HepG2 (cell line): Measurements from ENCODE around the gene HOXC11. TPM values are rescaled to one million over a fixed set of nuclear protein-coding genes. Genes with fewer than 3 reads are reported as not detected.

Experiments used
- ATAC-seq: fragments of 200-7000 bp; cut with Tn5 transposase; 3 replicates; pipeline ENCODE4 v1.9.1; 2020; ENCODE audit warnings: mild to moderate bottlenecking, moderate library complexity
- BruUV-seq: library from RNA; stranded (reverse); fragments of 400-500 nt; replicated peaks from 2 replicates; lab custom pipeline; 2021; lab: Mats Ljungman, UMichigan
- CTCF ChIA-PET: fragments of 300-600 bp; formaldehyde crosslinking; extraction: SDS; loops from one replicate; lab custom pipeline; 2021; ENCODE audit warnings: low total read pairs, inconsistent platforms, low intra/inter-chr PET ratio; lab: Yijun Ruan, JAX
- POLR2A ChIA-PET: fragments of 350-600 bp; sonication (Branson Sonifier 250); formaldehyde crosslinking; loops from one replicate; lab custom pipeline; 2020; ENCODE audit warnings: antibody characterized with exemption, inconsistent platforms; lab: Yijun Ruan, JAX
- DNase-seq: peaks from one replicate; pipeline ENCODE4 v3.0.0-alpha.2; 2015; ENCODE audit warnings: low spot score
- FAIRE-seq: peaks from 3 replicates; lab custom pipeline; 2011; peaks lifted over from hg19 to GRCh38; lab: Jason Lieb, UNC
- H2AFZ ChIP-seq: one replicate; pipeline ENCODE4 v1.6.1; 2011; ENCODE audit warnings: low read length, inconsistent platforms
- H3K27ac ChIP-seq: fragments of 300-600 bp; 3 replicates; pipeline ENCODE4 v1.8.0; 2011; ENCODE audit warnings: mixed run types, mild to moderate bottlenecking, mixed read lengths, low read length, inconsistent platforms; ENCODE audit not compliant: insufficient read depth; ENCODE audit errors: extremely low read length
- H3K27me3 ChIP-seq, 2 experiments: fragments of 200-600 bp in 1 of 2; 2 replicates in 1 of 2; 3 replicates in 1 of 2; pipeline versions ENCODE4 v1.6.0 to v1.8.0; 2011; ENCODE audit warnings: low read length in 2 of 2, mild to moderate bottlenecking in 2 of 2, moderate library complexity in 2 of 2, inconsistent platforms in 1 of 2; ENCODE audit not compliant: insufficient read depth in 2 of 2, control insufficient read depth in 1 of 2
- H3K36me3 ChIP-seq, 2 experiments: fragments of 200-600 bp in 1 of 2; replicated peaks in 1 of 2; 2 replicates in 1 of 2; 3 replicates in 1 of 2; pipeline versions ENCODE4 v1.5.1 to v1.8.0; 2011; ENCODE audit warnings: low read length in 2 of 2, inconsistent platforms in 1 of 2; ENCODE audit not compliant: insufficient read depth in 2 of 2, control insufficient read depth in 1 of 2
- H3K4me1 ChIP-seq: 2 replicates; pipeline ENCODE4 v1.5.1; 2012; ENCODE audit warnings: low read length, inconsistent platforms; ENCODE audit not compliant: insufficient read depth
- H3K4me2 ChIP-seq: 2 replicates; pipeline ENCODE4 v1.6.0; 2011; ENCODE audit warnings: low read depth, low read length, inconsistent platforms
- H3K4me3 ChIP-seq, 3 experiments: fragments of 200-600 bp in 1 of 3; sonication (generic), shearing (Covaris generic) in 1 of 3; replicated peaks in 1 of 3; 2 replicates each; pipeline ENCODE4 v1.5.1; 2011 to 2016; ENCODE audit warnings: low read length in 3 of 3, inconsistent platforms in 2 of 3, low read depth in 2 of 3, mild to moderate bottlenecking in 2 of 3, control low read depth in 1 of 3, mixed read lengths in 1 of 3; ENCODE audit not compliant: insufficient read depth in 1 of 3
- H3K79me2 ChIP-seq: one replicate; pipeline ENCODE4 v1.6.1; 2011; ENCODE audit warnings: low read length, inconsistent platforms; ENCODE audit not compliant: insufficient read depth
- H3K9ac ChIP-seq: 2 replicates; pipeline ENCODE4 v1.6.0; 2011; ENCODE audit warnings: mild to moderate bottlenecking, low read depth, low read length, inconsistent platforms; ENCODE audit not compliant: insufficient read depth
- H3K9me3 ChIP-seq: 2 replicates; pipeline ENCODE4 v1.5.1; 2012; ENCODE audit warnings: mild to moderate bottlenecking, low read length
- H4K20me1 ChIP-seq: 2 replicates; pipeline ENCODE4 v1.6.0; 2011; ENCODE audit warnings: inconsistent platforms, mild to moderate bottlenecking, low read length, moderate library complexity; ENCODE audit not compliant: insufficient read depth
- CBX1 ChIP-seq: IDR thresholded peaks from one replicate; pipeline ENCODE4 v1.6.1; 2016; ENCODE audit warnings: antibody characterized with exemption, low read depth
- CEBPB ChIP-seq: IDR thresholded peaks from 2 replicates; pipeline ENCODE4 v1.6.1; 2011; ENCODE audit warnings: low read depth, low read length, improper control_type of control experiment, borderline replicate concordance
- CEBPG ChIP-seq: IDR thresholded peaks from 2 replicates; pipeline ENCODE4 v1.6.1; 2016
- KDM6A ChIP-seq: IDR thresholded peaks from 2 replicates; pipeline ENCODE4 v1.6.1; 2016; ENCODE audit warnings: low read depth
- MXI1 ChIP-seq: IDR thresholded peaks from 3 replicates; pipeline ENCODE4 v1.6.1; 2012; ENCODE audit warnings: low read depth, low read length, inconsistent platforms, borderline replicate concordance
- TMF1 ChIP-seq: sonication (generic); formaldehyde crosslinking; IDR thresholded peaks from 2 replicates; pipeline ENCODE4 v1.8.1; 2022; ENCODE audit warnings: low read depth, missing genetic modification reagents
- UBTF ChIP-seq: sonication (generic); formaldehyde crosslinking; IDR thresholded peaks from 2 replicates; pipeline ENCODE4 v1.4.0; 2020; ENCODE audit warnings: mild to moderate bottlenecking, missing genetic modification reagents
- ZNF24 ChIP-seq: fragments of 450-650 bp; IDR thresholded peaks from 2 replicates; pipeline ENCODE4 v1.6.1; 2017; ENCODE audit warnings: antibody characterized with exemption, mild to moderate bottlenecking
- WGBS: methylation state at CpG from one replicate; pipeline ENCODE4 v1.1.6; 2017; ENCODE audit warnings: low lambda C conversion rate; 5-methylcytosine and 5-hydroxymethylcytosine counted together
- in situ Hi-C: cut with HindIII; loops from 2 replicates; pipeline ENCODE4 v1.10.0; 2017; ENCODE audit warnings: low pct_unique_long_range_greater_than_20kb; ENCODE audit not compliant: extremely low pct_ligation_motif_present
- intact Hi-C: fragments of 100-400 bp; cut with micrococcal nuclease; formaldehyde crosslinking; loops from one replicate; pipeline ENCODE4 v1.10.0; 2022; ENCODE audit not compliant: unreplicated experiment
- polyA plus RNA-seq, 8 experiments: library from polyadenylated mRNA; depleted of rRNA in 3 of 8; stranded (reverse) in 7 of 8; unstranded in 1 of 8; fragments of >200 nt; fragmentation: Illumina TruSeq in 4 of 8; extraction: Trizol in 4 of 8; gene quantifications; 2 replicates each; pipeline versions ENCODE4 v1.2.1 to v1.2.3, GENCODE V29; 2011 to 2016; ENCODE audit warnings: low read depth in 4 of 8, missing spikeins in 1 of 8, mixed read lengths in 1 of 8; ENCODE audit not compliant: insufficient read depth in 1 of 8
- total RNA-seq, 5 experiments: library from RNA; depleted of rRNA; stranded (reverse); fragments of >200 nt; fragmentation: Illumina TruSeq; extraction: Trizol; gene quantifications; 2 replicates each; pipeline ENCODE4 v1.2.3, GENCODE V29; 2016; ENCODE audit warnings: low read depth in 1 of 5
- TF ChIP-seq, protein P1 (sequence below): sonication (generic); formaldehyde crosslinking; IDR thresholded peaks from 2 replicates; pipeline ENCODE4 v1.5.1; 2020; ENCODE audit warnings: mild to moderate bottlenecking, missing genetic modification reagents, moderate library complexity

The HOXC11 gene
- total and polyA plus RNA-seq, 2 of the 13 experiments (the other 11 are each of a cell fraction or from before 2014, with no cell fraction given) = not detected

DNA sequence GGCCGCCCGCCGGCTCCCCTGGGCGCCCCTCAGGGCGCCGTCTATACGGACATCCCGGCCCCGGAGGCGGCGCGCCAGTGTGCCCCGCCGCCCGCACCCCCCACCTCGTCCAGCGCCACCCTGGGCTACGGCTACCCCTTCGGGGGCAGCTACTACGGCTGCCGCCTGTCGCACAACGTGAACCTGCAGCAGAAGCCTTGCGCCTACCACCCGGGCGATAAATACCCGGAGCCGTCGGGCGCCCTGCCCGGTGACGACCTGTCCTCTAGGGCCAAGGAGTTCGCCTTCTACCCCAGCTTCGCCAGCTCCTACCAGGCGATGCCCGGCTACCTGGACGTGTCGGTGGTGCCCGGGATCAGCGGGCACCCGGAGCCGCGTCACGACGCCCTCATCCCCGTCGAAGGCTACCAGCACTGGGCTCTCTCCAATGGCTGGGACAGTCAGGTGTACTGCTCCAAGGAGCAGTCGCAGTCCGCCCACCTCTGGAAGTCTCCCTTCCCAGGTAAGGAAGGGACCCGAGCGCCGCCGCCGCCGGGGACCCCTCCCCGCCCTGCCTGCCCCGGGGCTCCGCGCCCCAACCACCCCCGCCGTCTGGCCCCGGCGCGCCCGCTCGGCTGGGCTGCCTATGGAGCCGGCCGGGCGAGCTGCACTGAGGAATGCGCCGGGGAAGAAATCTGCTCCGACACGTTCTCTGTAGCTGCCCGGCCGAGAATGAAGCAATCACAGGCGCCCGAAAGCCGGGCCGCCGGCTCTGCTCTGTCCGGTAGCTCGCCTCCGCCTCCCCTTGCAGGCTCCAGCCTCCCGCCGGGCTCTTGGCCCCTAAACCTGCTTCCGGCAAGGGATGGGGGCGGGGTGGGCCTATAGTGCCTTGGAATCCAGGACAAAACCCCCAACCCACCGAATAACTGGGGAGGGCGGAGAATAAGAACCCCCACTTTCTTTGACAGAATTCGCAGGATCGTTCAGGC is 33.5 kb upstream of the HOXC11 start:
- Histone ChIP-seq H3K4me3 (no peak overlapping the region), H3K36me3 (no peaks in the 10 kb centered on the region), H3K79me2 (no peaks in the 10 kb centered on the region), H3K27ac (no peak overlapping the region), H3K27me3 (peaks cover 10 to 87% of the 10 kb centered on the region in 2 experiments), H3K4me2 (peak overlapping the region; percentile 36; the same call in 1 of the 2 replicates), H3K9me3 (no peaks in the 10 kb centered on the region), H4K20me1 (no peaks in the 10 kb centered on the region), H3K4me1 (no peaks in the 10 kb centered on the region), H3K9ac (no peak overlapping the region)
- 46% methylated on average over 43 of the region's 91 CpGs for WGBS
- intact Hi-C loops (no loop called here), in situ Hi-C loops (loop anchor here (25.0 kb wide), 1 partner anchor 152 kb away; no protein-coding TSS in a partner anchor)
- BruUV-seq = no TSS peak
- ATAC-seq (peak; percentile 95), FAIRE-seq (no peak), DNase-seq (peak; percentile 24)
- ChIA-PET POLR2A (no interaction called here), CTCF (no interaction called here)
- TF ChIP-seq ZNF24 (no peak), KDM6A (CRISPR knock-in tag) (no peak), CBX1 (no peak), MXI1 (no peak), UBTF (CRISPR knock-in tag) (peak; percentile 42; the same call in 1 of the 2 replicates), CEBPB (peak; percentile 88), TMF1 (CRISPR knock-in tag) (no peak), CEBPG (CRISPR knock-in tag) (peak; percentile 63)
- TF ChIP-seq, protein P1, sequence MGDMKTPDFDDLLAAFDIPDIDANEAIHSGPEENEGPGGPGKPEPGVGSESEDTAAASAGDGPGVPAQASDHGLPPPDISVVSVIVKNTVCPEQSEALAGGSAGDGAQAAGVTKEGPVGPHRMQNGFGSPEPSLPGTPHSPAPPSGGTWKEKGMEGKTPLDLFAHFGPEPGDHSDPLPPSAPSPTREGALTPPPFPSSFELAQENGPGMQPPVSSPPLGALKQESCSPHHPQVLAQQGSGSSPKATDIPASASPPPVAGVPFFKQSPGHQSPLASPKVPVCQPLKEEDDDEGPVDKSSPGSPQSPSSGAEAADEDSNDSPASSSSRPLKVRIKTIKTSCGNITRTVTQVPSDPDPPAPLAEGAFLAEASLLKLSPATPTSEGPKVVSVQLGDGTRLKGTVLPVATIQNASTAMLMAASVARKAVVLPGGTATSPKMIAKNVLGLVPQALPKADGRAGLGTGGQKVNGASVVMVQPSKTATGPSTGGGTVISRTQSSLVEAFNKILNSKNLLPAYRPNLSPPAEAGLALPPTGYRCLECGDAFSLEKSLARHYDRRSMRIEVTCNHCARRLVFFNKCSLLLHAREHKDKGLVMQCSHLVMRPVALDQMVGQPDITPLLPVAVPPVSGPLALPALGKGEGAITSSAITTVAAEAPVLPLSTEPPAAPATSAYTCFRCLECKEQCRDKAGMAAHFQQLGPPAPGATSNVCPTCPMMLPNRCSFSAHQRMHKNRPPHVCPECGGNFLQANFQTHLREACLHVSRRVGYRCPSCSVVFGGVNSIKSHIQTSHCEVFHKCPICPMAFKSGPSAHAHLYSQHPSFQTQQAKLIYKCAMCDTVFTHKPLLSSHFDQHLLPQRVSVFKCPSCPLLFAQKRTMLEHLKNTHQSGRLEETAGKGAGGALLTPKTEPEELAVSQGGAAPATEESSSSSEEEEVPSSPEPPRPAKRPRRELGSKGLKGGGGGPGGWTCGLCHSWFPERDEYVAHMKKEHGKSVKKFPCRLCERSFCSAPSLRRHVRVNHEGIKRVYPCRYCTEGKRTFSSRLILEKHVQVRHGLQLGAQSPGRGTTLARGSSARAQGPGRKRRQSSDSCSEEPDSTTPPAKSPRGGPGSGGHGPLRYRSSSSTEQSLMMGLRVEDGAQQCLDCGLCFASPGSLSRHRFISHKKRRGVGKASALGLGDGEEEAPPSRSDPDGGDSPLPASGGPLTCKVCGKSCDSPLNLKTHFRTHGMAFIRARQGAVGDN (CRISPR knock-in tag) = peak; percentile 25; the same call in 1 of the 2 replicates
- TF ChIP-seq, all 625 proteins: peak for 4
- no peak overlapping the region for H2AFZ ChIP-seq
